Pancreas (tissue), 10 donors: ENCODE results near the gene BCL11B. TPM values are rescaled to one million over a fixed set of nuclear protein-coding genes. Genes with fewer than 3 reads are reported as not detected.
A peak's percentile ranks its signal among the peaks of the same experiment; 100 is the strongest.

Experiments
- ATAC-seq, 4 donors: fragments of 200-7000 bp; cut with Tn5 transposase; one replicate each; pipeline versions ENCODE4 v1.8.0 to v1.9.1; 2020; ENCODE audit warnings: mild to moderate bottlenecking in 4 of 4, moderate library complexity in 4 of 4
- DNase-seq, 6 donors: peaks; one replicate each; pipeline ENCODE4 v3.0.0-alpha.2; 2020
- FAIRE-seq: peaks from 2 replicates; lab custom pipeline; 2012; peaks lifted over from hg19 to GRCh38; lab: Jason Lieb, UNC
- H3K27ac ChIP-seq, 4 donors: fragments of 200-600 bp; sonication (generic); 1 replicate in 3 of 4; 2 replicates in 1 of 4; pipeline versions ENCODE4 v1.5.0 to v1.8.0; 2020
- H3K27me3 ChIP-seq, 4 donors: fragments of 200-600 bp; one replicate each; pipeline ENCODE4 v1.8.0; 2021
- H3K36me3 ChIP-seq, 3 donors: fragments of 200-600 bp; sonication (generic) in 1 of 3; one replicate each; pipeline versions ENCODE4 v1.5.0 to v1.8.0; 2020 to 2021
- H3K4me1 ChIP-seq, 3 donors: fragments of 200-600 bp; one replicate each; pipeline ENCODE4 v1.8.0; 2021
- H3K4me3 ChIP-seq, 4 donors: fragments of 200-600 bp; sonication (generic) in 2 of 4; one replicate each; pipeline versions ENCODE4 v1.5.0 to v1.8.0; 2020 to 2021
- H3K9me3 ChIP-seq, 4 donors: fragments of 200-600 bp; one replicate each; pipeline ENCODE4 v1.8.0; 2021
- CTCF ChIP-seq, 4 donors: fragments of 200-600 bp; sonication (generic) in 3 of 4; IDR thresholded peaks; one replicate each; pipeline versions ENCODE4 v1.5.0 to v1.8.0; 2021; ENCODE audit warnings: antibody characterized with exemption in 4 of 4
- WGBS, 2 donors: extraction: QIAGEN DNeasy Blood & Tissue Kit; methylation state at CpG; one replicate each; pipeline ENCODE4 v1.1.7; 2013; 5-methylcytosine and 5-hydroxymethylcytosine counted together
- intact Hi-C, 3 donors: fragments of 100-400 bp; cut with DNase I; formaldehyde crosslinking; loops; one replicate each; pipeline versions ENCODE4 v1.11.1 to v1.14.2; 2022
- polyA plus RNA-seq, 2 donors: library from polyadenylated mRNA; stranded (reverse); fragments of 200-250 nt; gene quantifications; one replicate each; pipeline ENCODE4 v1.2.3, GENCODE V29; 2013
- total RNA-seq, 6 donors: library from RNA; stranded (reverse); fragmentation: NEBNext Ultra II Directional in 4 of 6; extraction: Animal tissue kit (Norgen Biotek cat#: 25700) in 4 of 6; gene quantifications; one replicate each; pipeline versions ENCODE4 v1.2.1 to v1.2.4, GENCODE V29; 2021 to 2023
- donor health status: healthy with polysubstance abuse.
- donor health status: DM: no; HTN: no; CAD: no; lungs with moderate emphysema.
- donor health status: DM: no; HTN: no; CAD: no.
- donor health status: control.
- donor health status: control.
- donor health status: Bipolar disorder and iron deficiency.
- donor health status: DM: yes; HTN: yes; CAD: no.
- donor health status: DM: no; HTN: no; CAD: no.
- donor health status: DM: no; HTN: no; CAD: no.
- donor health status: DM: yes; HTN: yes; CAD: no.

BCL11B gene
- total and polyA plus RNA-seq, 8 donors, result 0.04 to 0.47 (median 0.27) TPM

GRCh38 chr14:99156090-99156425 lies 115.9 kb downstream of the BCL11B start:
- no peak overlapping the region for H3K4me3 ChIP-seq
- no peaks in the 10 kb centered on the region for H3K27me3 ChIP-seq
- DNase-seq (no peak), ATAC-seq (no peak), FAIRE-seq (no peak)
- intact Hi-C loops, result no loop called here
- TF ChIP-seq CTCF (IDR thresholded peaks at IDR 0.05), result no peak
- H3K27ac ChIP-seq, result no peak overlapping the region
- WGBS, 2 donors, result 70 to 81% methylated on average over 7 of the region's 7 CpGs
- H3K4me1 ChIP-seq, result peaks cover 4 to 9% (median 5%) of the 10 kb centered on the region in 3 donors
- H3K36me3 ChIP-seq, result no peaks in the 10 kb centered on the region
- H3K9me3 ChIP-seq, result no peaks in the 10 kb centered on the region

DNA sequence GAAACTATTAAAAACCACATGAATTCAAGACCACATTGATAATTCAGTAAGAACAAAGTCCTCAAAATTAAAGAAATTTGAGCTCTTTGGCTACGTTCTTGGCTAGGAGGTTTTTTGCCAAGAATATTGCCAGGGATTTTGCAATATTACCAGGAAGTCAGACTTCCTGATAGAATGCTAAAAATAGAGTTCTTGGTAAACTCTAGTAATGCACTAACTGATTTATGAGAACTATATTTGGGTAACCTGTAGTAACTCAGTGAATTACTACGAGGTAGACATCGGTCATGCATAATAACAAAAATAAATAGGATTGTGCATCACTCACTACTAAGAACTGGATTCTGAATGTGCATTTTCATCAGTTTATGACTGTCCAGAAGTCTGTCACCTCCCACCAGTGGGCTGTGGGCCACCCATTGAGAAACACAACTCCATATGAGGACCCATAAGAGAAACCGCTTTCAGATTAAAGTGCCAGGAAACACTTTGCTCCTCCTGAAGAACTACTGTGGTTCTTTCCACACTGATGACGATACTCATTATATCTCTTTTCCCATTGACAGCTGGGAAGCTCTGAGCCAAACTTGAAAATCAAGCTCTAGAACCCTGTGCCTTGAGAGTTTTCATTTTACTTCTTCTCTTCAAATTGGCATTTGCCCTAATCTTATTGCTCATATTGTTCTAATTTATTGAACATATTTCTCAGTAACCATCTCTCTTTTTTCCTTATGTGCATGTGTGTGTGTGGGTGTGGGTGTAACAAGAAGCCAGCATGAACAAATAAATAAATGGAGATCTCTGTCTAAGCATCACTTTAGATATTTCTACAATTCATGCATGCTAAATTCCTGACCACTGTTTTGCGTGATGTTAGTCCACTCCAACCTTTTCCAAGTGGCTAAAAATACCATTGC lies 116.6 kb downstream of the BCL11B start:
- H3K4me1 ChIP-seq, result peaks cover 4 to 9% (median 5%) of the 10 kb centered on the region in 3 donors
- FAIRE-seq, result no peak
- no peaks in the 10 kb centered on the region for H3K9me3 ChIP-seq
- no peak for DNase-seq
- no peak overlapping the region for H3K27ac ChIP-seq
- intact Hi-C loops, result no loop called here
- no peaks in the 10 kb centered on the region for H3K27me3 ChIP-seq
- no peak overlapping the region for H3K4me3 ChIP-seq
- no peaks in the 10 kb centered on the region for H3K36me3 ChIP-seq
- ATAC-seq, result peak; percentile 60 to 89 (median 81)
- TF ChIP-seq CTCF (IDR thresholded peaks at IDR 0.05), result no peak
- WGBS, 2 donors, result 34 to 38% methylated on average over 6 of the region's 6 CpGs

DNA sequence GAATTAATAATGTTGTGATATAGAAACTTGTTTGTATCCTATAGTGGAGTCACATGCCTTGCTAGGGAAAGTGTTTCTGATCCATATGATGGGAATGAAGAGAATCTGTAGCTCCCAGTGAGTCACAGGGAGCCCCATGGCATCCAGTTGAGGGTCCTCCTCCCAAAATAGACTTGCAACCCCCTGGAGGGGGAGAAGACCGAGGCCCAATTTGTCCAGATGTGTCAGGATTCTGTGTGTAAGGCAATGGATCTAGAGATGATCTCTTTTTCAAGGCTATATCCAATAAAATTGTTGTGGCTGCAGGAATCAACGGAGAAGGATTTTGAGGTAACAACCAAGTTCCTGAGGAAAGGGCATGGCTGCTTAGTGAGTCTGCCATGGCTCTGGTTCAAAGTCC lies 121.8 kb downstream of the BCL11B start:
- Histone ChIP-seq H3K9me3 (no peaks in the 10 kb centered on the region), H3K27ac (no peak overlapping the region), H3K4me3 (no peak overlapping the region), H3K4me1 (peaks cover 0 to 5% (median under 1%) of the 10 kb centered on the region in 3 donors), H3K27me3 (no peaks in the 10 kb centered on the region), H3K36me3 (no peaks in the 10 kb centered on the region)
- DNase-seq (no peak), FAIRE-seq (no peak), ATAC-seq (no peak)
- no peak for TF ChIP-seq CTCF (IDR thresholded peaks at IDR 0.05)
- WGBS, 2 donors, result 62% methylated on average over 2 of the region's 2 CpGs
- intact Hi-C loops, result no loop called here

GRCh38 chr14:99148861-99149610 lies 123.0 kb downstream of the BCL11B start:
- no peaks in the 10 kb centered on the region for H3K36me3 ChIP-seq
- no peak overlapping the region for H3K4me3 ChIP-seq
- FAIRE-seq (no peak), DNase-seq (no peak), ATAC-seq (no peak)
- intact Hi-C loops, result no loop called here
- no peak for TF ChIP-seq CTCF (IDR thresholded peaks at IDR 0.05)
- H3K27me3 ChIP-seq, result no peaks in the 10 kb centered on the region
- no peak overlapping the region for H3K27ac ChIP-seq
- H3K4me1 ChIP-seq, result no peaks in the 10 kb centered on the region
- H3K9me3 ChIP-seq, result no peaks in the 10 kb centered on the region
- WGBS, 2 donors, result 70 to 75% methylated on average over 22 of the region's 22 CpGs
